ENCODE measurements around the gene TRMT6.

DNA sequence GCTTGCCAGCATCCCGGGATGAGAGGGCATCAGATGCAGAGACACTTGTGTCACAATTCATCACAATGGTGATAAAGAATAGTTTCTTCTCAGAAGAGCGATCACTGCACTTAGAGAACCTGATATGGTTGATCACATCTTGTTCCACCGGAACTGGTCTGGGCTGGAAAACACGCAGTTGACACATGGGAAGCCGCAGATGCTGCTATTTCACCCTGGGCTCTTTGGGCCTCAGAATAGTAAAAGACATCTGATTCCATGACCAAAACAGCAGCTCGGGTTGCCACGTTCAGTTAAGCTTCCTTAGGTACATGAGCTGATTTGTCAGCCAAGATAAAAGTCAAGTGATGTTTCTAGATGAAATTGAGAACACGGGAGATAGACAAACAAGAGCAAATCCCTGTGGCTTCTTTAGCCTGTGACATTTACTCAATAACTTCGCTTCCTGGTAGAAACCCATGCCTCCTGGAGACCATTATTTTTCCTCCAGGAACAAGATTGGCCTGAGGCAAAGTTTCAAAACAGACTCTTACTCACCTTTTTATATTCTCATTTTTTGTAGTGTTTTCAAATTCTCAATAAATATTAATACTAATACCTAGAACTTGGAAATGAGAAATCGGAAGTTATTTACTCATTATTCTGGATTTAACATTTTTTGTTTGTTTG is 59.4 kb downstream of the TRMT6 start:
- TF ChIP-seq POLR2A (IDR thresholded peaks at IDR 0.05; ENCODE audit: low read depth, low read length) (no peak), POLR2AphosphoS5 (IDR thresholded peaks at IDR 0.05; ENCODE audit: low read depth, low read length) (no peak)

Measured in GM12892 (cell line).